Neural cell (in vitro differentiated cells): ENCODE results near the gene SLC6A20. TPM values are rescaled to one million over a fixed set of nuclear protein-coding genes. Genes with fewer than 3 reads are reported as not detected.

ENCODE experiments used
- H2AFZ ChIP-seq: fragments of 200-600, 300-800 bp; sonication (generic), shearing (Covaris generic); 2 replicates; pipeline ENCODE4 v1.6.0; 2014; ENCODE audit warnings: low read depth, mild to moderate bottlenecking, antibody characterized with exemption, low read length, moderate library complexity
- H3F3A ChIP-seq: fragments of 200-600 bp; shearing (Covaris generic); 2 replicates; pipeline ENCODE4 v1.6.1; 2016; ENCODE audit warnings: mild to moderate bottlenecking, moderate library complexity, mixed read lengths, antibody characterized with exemption, low read length; ENCODE audit not compliant: insufficient read depth, poor library complexity, severe bottlenecking
- H3K27ac ChIP-seq: fragments of 200-600, 300-800 bp; sonication (generic), shearing (Covaris generic); 2 replicates; pipeline ENCODE4 v1.5.1; 2014; ENCODE audit warnings: mild to moderate bottlenecking, low read length, moderate library complexity
- H3K27me3 ChIP-seq: fragments of 300-800, 200-600 bp; sonication (generic), shearing (Covaris generic); 2 replicates; pipeline ENCODE4 v1.6.0; 2014; ENCODE audit warnings: mild to moderate bottlenecking, low read depth, low read length, moderate library complexity; ENCODE audit not compliant: insufficient read depth
- H3K36me3 ChIP-seq: fragments of 300-800, 200-600 bp; sonication (generic), shearing (Covaris generic); 2 replicates; pipeline ENCODE4 v1.5.1; 2014; ENCODE audit warnings: mild to moderate bottlenecking, antibody characterized with exemption, low read length, moderate library complexity; ENCODE audit not compliant: insufficient read depth
- H3K4me2 ChIP-seq: fragments of 300-800, 200-600 bp; sonication (generic), shearing (Covaris generic); 2 replicates; pipeline ENCODE4 v1.6.0; 2014; ENCODE audit warnings: mild to moderate bottlenecking, low read length
- H3K4me3 ChIP-seq: fragments of 300-800, 200-600 bp; sonication (generic), shearing (Covaris generic); 2 replicates; pipeline ENCODE4 v1.5.1; 2014; ENCODE audit warnings: mild to moderate bottlenecking, low read length, moderate library complexity
- H3K79me2 ChIP-seq: fragments of 200-600 bp; shearing (Covaris generic); replicated peaks from 2 replicates; pipeline ENCODE4 v1.6.0; 2014; ENCODE audit warnings: mild to moderate bottlenecking, low read length, moderate library complexity; ENCODE audit not compliant: insufficient read depth
- H3K9ac ChIP-seq: fragments of 300-800, 200-600 bp; sonication (generic), shearing (Covaris generic); 2 replicates; pipeline ENCODE4 v1.6.1; 2016; ENCODE audit warnings: mild to moderate bottlenecking, low read length, mixed read lengths
- H3K9me2 ChIP-seq: fragments of 200-600 bp; shearing (Covaris generic); 2 replicates; pipeline ENCODE4 v1.6.1; 2016; ENCODE audit warnings: mild to moderate bottlenecking, low read length, mixed read lengths; ENCODE audit not compliant: insufficient read depth
- H3K9me3 ChIP-seq: fragments of 200-600, 300-800 bp; sonication (generic), shearing (Covaris generic); 2 replicates; pipeline ENCODE4 v1.6.1; 2016; ENCODE audit warnings: mild to moderate bottlenecking, mixed run types, low read length, moderate library complexity, mixed read lengths
- H4K20me1 ChIP-seq: fragments of 200-600 bp; shearing (Covaris generic); 2 replicates; pipeline ENCODE4 v1.6.1; 2016; ENCODE audit warnings: mild to moderate bottlenecking, mixed run types; ENCODE audit not compliant: insufficient read depth
- EP300 ChIP-seq: fragments of 450-650 bp; conservative IDR thresholded peaks from 2 replicates; pipeline ENCODE4 v1.6.1; 2014; ENCODE audit warnings: antibody characterized with exemption, mild to moderate bottlenecking, moderate library complexity; ENCODE audit not compliant: poor library complexity, severe bottlenecking
- EZH2 ChIP-seq: fragments of 200-600, 300-800 bp; shearing (Covaris generic), sonication (generic); IDR thresholded peaks from 2 replicates; pipeline ENCODE4 v1.6.1; 2014; ENCODE audit warnings: antibody characterized with exemption, low read length, borderline replicate concordance, mild to moderate bottlenecking; ENCODE audit not compliant: insufficient read depth, poor library complexity, severe bottlenecking
- MXI1 ChIP-seq: fragments of 450-650 bp; conservative IDR thresholded peaks from 2 replicates; pipeline ENCODE4 v1.6.1; 2014; ENCODE audit warnings: antibody characterized with exemption, mild to moderate bottlenecking; ENCODE audit not compliant: poor library complexity, severe bottlenecking
- POLR2AphosphoS5 ChIP-seq: IDR thresholded peaks from 2 replicates; pipeline ENCODE4 v1.6.1; 2012
- RAD21 ChIP-seq: fragments of 450-650 bp; conservative IDR thresholded peaks from 2 replicates; pipeline ENCODE4 v1.6.1; 2014; ENCODE audit warnings: antibody characterized with exemption, mild to moderate bottlenecking, moderate library complexity
- SMC3 ChIP-seq: fragments of 450-650 bp; conservative IDR thresholded peaks from 2 replicates; pipeline ENCODE4 v1.6.1; 2014; ENCODE audit warnings: antibody characterized with exemption, mild to moderate bottlenecking, moderate library complexity; ENCODE audit not compliant: poor library complexity
- TAF1 ChIP-seq: IDR thresholded peaks from 2 replicates; pipeline ENCODE4 v1.6.1; 2012; ENCODE audit warnings: low read depth
- polyA plus RNA-seq: library from polyadenylated mRNA; depleted of rRNA; stranded (reverse); fragments of >200 nt; gene quantifications from 2 replicates; pipeline ENCODE4 v1.2.3, GENCODE V29; 2014
- TF ChIP-seq, protein P1 (sequence below): IDR thresholded peaks from 2 replicates; pipeline ENCODE4 v1.6.1; 2012; ENCODE audit warnings: borderline replicate concordance
- TF ChIP-seq, protein P2 (sequence below): fragments of 450-650 bp; IDR thresholded peaks from 2 replicates; pipeline ENCODE4 v1.5.1; 2014; ENCODE audit warnings: antibody characterized with exemption, mild to moderate bottlenecking, moderate library complexity; ENCODE audit not compliant: poor library complexity, severe bottlenecking

The SLC6A20 gene
- polyA plus RNA-seq, 1 donor from 2014 or later = not detected

DNA sequence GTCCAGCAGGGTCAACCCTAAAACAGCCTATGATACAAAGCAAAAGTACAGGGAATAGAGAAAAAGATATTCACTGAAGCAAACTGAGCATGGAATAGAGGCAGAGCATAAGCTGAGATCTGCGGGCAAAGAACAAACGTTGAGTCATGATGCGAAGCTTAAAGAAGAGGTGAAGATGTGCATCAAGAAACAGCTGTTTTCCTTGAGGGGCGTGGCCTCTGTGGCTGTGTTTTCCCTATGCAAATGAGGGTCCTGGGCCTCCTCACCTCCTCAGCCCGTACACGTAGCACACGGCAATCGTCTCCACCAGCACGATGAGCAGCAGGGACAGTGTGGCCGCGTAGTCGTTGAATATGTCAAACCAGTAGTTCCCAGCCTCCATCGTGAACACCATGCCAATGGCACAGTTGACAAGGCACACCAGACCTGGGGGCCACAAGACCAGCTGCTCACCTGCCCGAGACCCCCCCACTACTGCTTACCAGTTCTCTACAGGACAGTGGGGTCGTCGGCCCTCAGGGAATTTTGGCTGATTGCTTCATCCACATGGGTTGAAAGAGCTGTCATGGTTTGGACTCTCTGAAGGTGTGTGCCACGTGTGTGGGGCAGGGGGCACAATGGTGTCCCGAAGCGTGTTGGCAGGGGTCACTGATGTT, 33.6 kb downstream of the SLC6A20 start:
- H3K9me3 ChIP-seq = no peaks in the 10 kb centered on the region
- H4K20me1 ChIP-seq = no peaks in the 10 kb centered on the region
- no peaks in the 10 kb centered on the region for H3K27me3 ChIP-seq
- H3K9ac ChIP-seq = no peak overlapping the region
- H3F3A ChIP-seq = no peaks in the 10 kb centered on the region
- H2AFZ ChIP-seq = no peak overlapping the region
- H3K27ac ChIP-seq = no peak overlapping the region
- TF ChIP-seq EP300 = no peak
- no peak overlapping the region for H3K4me2 ChIP-seq
- no peaks in the 10 kb centered on the region for H3K9me2 ChIP-seq
- no peaks in the 10 kb centered on the region for H3K36me3 ChIP-seq
- no peaks in the 10 kb centered on the region for H3K79me2 ChIP-seq
- H3K4me3 ChIP-seq = no peak overlapping the region

DNA sequence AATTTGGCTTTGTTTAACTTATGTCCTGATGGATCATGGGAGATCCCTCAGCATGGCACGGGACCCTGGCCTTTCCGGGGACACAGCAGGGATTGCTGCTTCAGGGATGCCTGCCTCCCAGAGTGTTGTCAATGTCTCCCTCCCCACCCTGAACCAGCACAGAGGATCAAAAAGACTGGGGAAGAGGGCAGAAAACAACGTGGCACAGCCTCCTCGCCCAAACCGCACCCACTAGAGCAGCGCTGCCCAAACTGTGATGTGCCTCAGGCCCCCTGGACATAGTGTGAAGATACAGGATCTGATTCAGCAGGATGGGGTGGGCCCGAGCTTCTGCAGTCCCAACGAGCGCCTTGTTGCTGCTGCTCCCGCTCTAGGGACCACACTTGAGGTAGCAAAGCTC, 34.5 kb downstream of the SLC6A20 start:
- Histone ChIP-seq H3K4me2 (no peak overlapping the region), H2AFZ (no peak overlapping the region), H3K9me2 (no peaks in the 10 kb centered on the region), H3K36me3 (no peaks in the 10 kb centered on the region), H3K9me3 (no peaks in the 10 kb centered on the region), H3K79me2 (no peaks in the 10 kb centered on the region), H3K4me3 (no peak overlapping the region), H3F3A (no peaks in the 10 kb centered on the region), H3K27me3 (no peaks in the 10 kb centered on the region), H3K9ac (no peak overlapping the region), H3K27ac (no peak overlapping the region), H4K20me1 (no peaks in the 10 kb centered on the region)
- no peak for TF ChIP-seq TAF1
- no peak for TF ChIP-seq MXI1
- TF ChIP-seq, protein P1, sequence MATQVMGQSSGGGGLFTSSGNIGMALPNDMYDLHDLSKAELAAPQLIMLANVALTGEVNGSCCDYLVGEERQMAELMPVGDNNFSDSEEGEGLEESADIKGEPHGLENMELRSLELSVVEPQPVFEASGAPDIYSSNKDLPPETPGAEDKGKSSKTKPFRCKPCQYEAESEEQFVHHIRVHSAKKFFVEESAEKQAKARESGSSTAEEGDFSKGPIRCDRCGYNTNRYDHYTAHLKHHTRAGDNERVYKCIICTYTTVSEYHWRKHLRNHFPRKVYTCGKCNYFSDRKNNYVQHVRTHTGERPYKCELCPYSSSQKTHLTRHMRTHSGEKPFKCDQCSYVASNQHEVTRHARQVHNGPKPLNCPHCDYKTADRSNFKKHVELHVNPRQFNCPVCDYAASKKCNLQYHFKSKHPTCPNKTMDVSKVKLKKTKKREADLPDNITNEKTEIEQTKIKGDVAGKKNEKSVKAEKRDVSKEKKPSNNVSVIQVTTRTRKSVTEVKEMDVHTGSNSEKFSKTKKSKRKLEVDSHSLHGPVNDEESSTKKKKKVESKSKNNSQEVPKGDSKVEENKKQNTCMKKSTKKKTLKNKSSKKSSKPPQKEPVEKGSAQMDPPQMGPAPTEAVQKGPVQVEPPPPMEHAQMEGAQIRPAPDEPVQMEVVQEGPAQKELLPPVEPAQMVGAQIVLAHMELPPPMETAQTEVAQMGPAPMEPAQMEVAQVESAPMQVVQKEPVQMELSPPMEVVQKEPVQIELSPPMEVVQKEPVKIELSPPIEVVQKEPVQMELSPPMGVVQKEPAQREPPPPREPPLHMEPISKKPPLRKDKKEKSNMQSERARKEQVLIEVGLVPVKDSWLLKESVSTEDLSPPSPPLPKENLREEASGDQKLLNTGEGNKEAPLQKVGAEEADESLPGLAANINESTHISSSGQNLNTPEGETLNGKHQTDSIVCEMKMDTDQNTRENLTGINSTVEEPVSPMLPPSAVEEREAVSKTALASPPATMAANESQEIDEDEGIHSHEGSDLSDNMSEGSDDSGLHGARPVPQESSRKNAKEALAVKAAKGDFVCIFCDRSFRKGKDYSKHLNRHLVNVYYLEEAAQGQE = no peak
- no peak for TF ChIP-seq EZH2
- TF ChIP-seq RAD21 = no peak
- TF ChIP-seq, protein P2, sequence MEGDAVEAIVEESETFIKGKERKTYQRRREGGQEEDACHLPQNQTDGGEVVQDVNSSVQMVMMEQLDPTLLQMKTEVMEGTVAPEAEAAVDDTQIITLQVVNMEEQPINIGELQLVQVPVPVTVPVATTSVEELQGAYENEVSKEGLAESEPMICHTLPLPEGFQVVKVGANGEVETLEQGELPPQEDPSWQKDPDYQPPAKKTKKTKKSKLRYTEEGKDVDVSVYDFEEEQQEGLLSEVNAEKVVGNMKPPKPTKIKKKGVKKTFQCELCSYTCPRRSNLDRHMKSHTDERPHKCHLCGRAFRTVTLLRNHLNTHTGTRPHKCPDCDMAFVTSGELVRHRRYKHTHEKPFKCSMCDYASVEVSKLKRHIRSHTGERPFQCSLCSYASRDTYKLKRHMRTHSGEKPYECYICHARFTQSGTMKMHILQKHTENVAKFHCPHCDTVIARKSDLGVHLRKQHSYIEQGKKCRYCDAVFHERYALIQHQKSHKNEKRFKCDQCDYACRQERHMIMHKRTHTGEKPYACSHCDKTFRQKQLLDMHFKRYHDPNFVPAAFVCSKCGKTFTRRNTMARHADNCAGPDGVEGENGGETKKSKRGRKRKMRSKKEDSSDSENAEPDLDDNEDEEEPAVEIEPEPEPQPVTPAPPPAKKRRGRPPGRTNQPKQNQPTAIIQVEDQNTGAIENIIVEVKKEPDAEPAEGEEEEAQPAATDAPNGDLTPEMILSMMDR = no peak
- no peak for TF ChIP-seq EP300
- TF ChIP-seq POLR2AphosphoS5 = no peak
- no peak for TF ChIP-seq SMC3
